Trophoblast cell (in vitro differentiated cells and primary cell): ENCODE measurements around the gene TDRD12.

Experiments
- DNase-seq, 2 donors: peaks; one replicate each; pipeline ENCODE4 v3.0.0-alpha.2; 2016
- H2AFZ ChIP-seq: 2 replicates; pipeline ENCODE4 v1.6.1; 2013; ENCODE audit warnings: low read length, moderate library complexity, mild to moderate bottlenecking; ENCODE audit not compliant: insufficient read depth, poor library complexity
- H2AK5ac ChIP-seq: 2 replicates; pipeline ENCODE4 v1.6.1; 2013; ENCODE audit warnings: mild to moderate bottlenecking, low read length
- H2BK120ac ChIP-seq: 2 replicates; pipeline ENCODE4 v1.6.1; 2013; ENCODE audit warnings: low read length, mild to moderate bottlenecking, moderate library complexity; ENCODE audit not compliant: insufficient read depth, poor library complexity
- H2BK12ac ChIP-seq: 2 replicates; pipeline ENCODE4 v1.6.1; 2013; ENCODE audit warnings: mild to moderate bottlenecking, low read length, moderate library complexity
- H2BK5ac ChIP-seq: 2 replicates; pipeline ENCODE4 v1.6.1; 2013; ENCODE audit warnings: low read length, low read depth, moderate library complexity, mild to moderate bottlenecking; ENCODE audit not compliant: poor library complexity
- H3K14ac ChIP-seq: 2 replicates; pipeline ENCODE4 v1.6.1; 2013; ENCODE audit warnings: mild to moderate bottlenecking, low read length
- H3K18ac ChIP-seq: 2 replicates; pipeline ENCODE4 v1.6.1; 2013; ENCODE audit warnings: mild to moderate bottlenecking, low read length
- H3K23ac ChIP-seq: 2 replicates; pipeline ENCODE4 v1.6.1; 2013; ENCODE audit warnings: low read length
- H3K27ac ChIP-seq: 2 replicates; pipeline ENCODE4 v1.5.1; 2013; ENCODE audit warnings: low read depth, mild to moderate bottlenecking, inconsistent platforms, low read length, moderate library complexity
- H3K27me3 ChIP-seq: 2 replicates; pipeline ENCODE4 v1.6.1; 2013; ENCODE audit warnings: inconsistent platforms, mild to moderate bottlenecking, low read length, moderate library complexity; ENCODE audit not compliant: insufficient read depth
- H3K36me3 ChIP-seq, 2 experiments: 1 replicate in 1 of 2; 2 replicates in 1 of 2; pipeline ENCODE4 v1.6.1; 2013; ENCODE audit warnings: low read length in 2 of 2, mild to moderate bottlenecking in 2 of 2, moderate library complexity in 1 of 2; ENCODE audit not compliant: insufficient read depth in 2 of 2, control insufficient read depth in 1 of 2
- H3K4ac ChIP-seq: 2 replicates; pipeline ENCODE4 v1.6.1; 2013; ENCODE audit warnings: low read depth, mild to moderate bottlenecking, low read length, moderate library complexity
- H3K4me1 ChIP-seq, 2 experiments: 1 replicate in 1 of 2; 2 replicates in 1 of 2; pipeline ENCODE4 v1.6.1; 2013; ENCODE audit warnings: low read length in 2 of 2, mild to moderate bottlenecking in 2 of 2, moderate library complexity in 1 of 2; ENCODE audit not compliant: insufficient read depth in 2 of 2, control insufficient read depth in 1 of 2
- H3K4me2 ChIP-seq: 2 replicates; pipeline ENCODE4 v1.6.1; 2013; ENCODE audit warnings: inconsistent platforms, mild to moderate bottlenecking, low read length, moderate library complexity
- H3K4me3 ChIP-seq: 2 replicates; pipeline ENCODE4 v1.5.1; 2013; ENCODE audit warnings: mild to moderate bottlenecking, low read depth, low read length, inconsistent platforms
- H3K79me1 ChIP-seq: one replicate; pipeline ENCODE4 v1.6.1; 2013; ENCODE audit warnings: low read length
- H3K79me2 ChIP-seq: 2 replicates; pipeline ENCODE4 v1.6.1; 2013; ENCODE audit warnings: low read length, mild to moderate bottlenecking; ENCODE audit not compliant: control insufficient read depth, insufficient read depth, poor library complexity
- H3K9ac ChIP-seq: 2 replicates; pipeline ENCODE4 v1.6.1; 2013; ENCODE audit warnings: mild to moderate bottlenecking, low read length
- H3K9me3 ChIP-seq: 2 replicates; pipeline ENCODE4 v1.6.1; 2013; ENCODE audit warnings: low read depth, mild to moderate bottlenecking, control low read depth, inconsistent platforms, low read length; ENCODE audit not compliant: insufficient read depth
- H4K12ac ChIP-seq: 2 replicates; pipeline ENCODE4 v1.6.1; 2013; ENCODE audit warnings: low read depth, mild to moderate bottlenecking, low read length, moderate library complexity
- H4K8ac ChIP-seq: 2 replicates; pipeline ENCODE4 v1.6.1; 2013; ENCODE audit warnings: low read depth, mild to moderate bottlenecking, low read length, moderate library complexity
- H4K91ac ChIP-seq: one replicate; pipeline ENCODE4 v1.6.1; 2013; ENCODE audit warnings: low read depth, mild to moderate bottlenecking, low read length, moderate library complexity
- WGBS: extraction: QIAGEN DNeasy Blood & Tissue Kit; methylation state at CpG from one replicate; pipeline ENCODE4 v1.1.7; 2013; ENCODE audit warnings: missing lambda C conversion rate; ENCODE audit not compliant: insufficient read length, insufficient coverage; ENCODE audit errors: extremely low coverage; 5-methylcytosine and 5-hydroxymethylcytosine counted together

TDRD12 gene

GRCh38 chr19:32858559-32858958, 139.0 kb downstream of the TDRD12 start:
- H3K4me1 ChIP-seq, result no peaks in the 10 kb centered on the region
- no peak overlapping the region for H2AK5ac ChIP-seq
- no peaks in the 10 kb centered on the region for H3K27me3 ChIP-seq
- H2BK5ac ChIP-seq, result no peak overlapping the region
- H4K12ac ChIP-seq, result no peak overlapping the region
- H3K9me3 ChIP-seq, result peaks cover 2% of the 10 kb centered on the region
- H3K9ac ChIP-seq, result no peak overlapping the region
- no peak overlapping the region for H3K23ac ChIP-seq
- H3K4me2 ChIP-seq, result no peak overlapping the region
- no peak overlapping the region for H3K27ac ChIP-seq
- H4K8ac ChIP-seq, result no peak overlapping the region
- no peak overlapping the region for H3K18ac ChIP-seq
- H3K36me3 ChIP-seq, result no peaks in the 10 kb centered on the region
- DNase-seq, result no peak
- no peaks in the 10 kb centered on the region for H3K79me2 ChIP-seq
- H2BK120ac ChIP-seq, result no peak overlapping the region
- H4K91ac ChIP-seq, result no peak overlapping the region
- H3K4me3 ChIP-seq, result no peak overlapping the region
- no CpG with 5 or more reads among the region's 10 CpGs for WGBS
- H3K79me1 ChIP-seq, result no peaks in the 10 kb centered on the region
- H3K4ac ChIP-seq, result no peak overlapping the region
- H2BK12ac ChIP-seq, result no peak overlapping the region
- no peak overlapping the region for H3K14ac ChIP-seq
- H2AFZ ChIP-seq, result no peak overlapping the region

GRCh38 chr19:32859591-32859990, 140.0 kb downstream of the TDRD12 start:
- H4K91ac ChIP-seq, result no peak overlapping the region
- no peak overlapping the region for H2BK120ac ChIP-seq
- no peaks in the 10 kb centered on the region for H3K4me1 ChIP-seq
- no peak overlapping the region for H3K9ac ChIP-seq
- no peak overlapping the region for H3K4me2 ChIP-seq
- no peak overlapping the region for H2BK5ac ChIP-seq
- H3K18ac ChIP-seq, result no peak overlapping the region
- DNase-seq, result no peak
- no peak overlapping the region for H3K4me3 ChIP-seq
- no CpG with 5 or more reads among the region's 19 CpGs for WGBS
- H3K4ac ChIP-seq, result no peak overlapping the region
- no peak overlapping the region for H4K8ac ChIP-seq
- H2BK12ac ChIP-seq, result no peak overlapping the region
- H3K14ac ChIP-seq, result no peak overlapping the region
- no peaks in the 10 kb centered on the region for H3K79me1 ChIP-seq
- H3K23ac ChIP-seq, result no peak overlapping the region
- H3K27ac ChIP-seq, result no peak overlapping the region
- H3K9me3 ChIP-seq, result peaks cover 2% of the 10 kb centered on the region
- no peaks in the 10 kb centered on the region for H3K27me3 ChIP-seq
- no peaks in the 10 kb centered on the region for H3K79me2 ChIP-seq
- H2AFZ ChIP-seq, result no peak overlapping the region
- H4K12ac ChIP-seq, result no peak overlapping the region
- H2AK5ac ChIP-seq, result no peak overlapping the region
- H3K36me3 ChIP-seq, result no peaks in the 10 kb centered on the region

GRCh38 chr19:32861596-32861995, 142.0 kb downstream of the TDRD12 start:
- no peaks in the 10 kb centered on the region for H3K36me3 ChIP-seq
- H4K8ac ChIP-seq, result no peak overlapping the region
- no peak overlapping the region for H3K23ac ChIP-seq
- H3K4me1 ChIP-seq, result no peaks in the 10 kb centered on the region
- no peak overlapping the region for H2AFZ ChIP-seq
- H3K79me1 ChIP-seq, result no peaks in the 10 kb centered on the region
- no peaks in the 10 kb centered on the region for H3K27me3 ChIP-seq
- no peak for DNase-seq
- no peak overlapping the region for H3K9ac ChIP-seq
- H3K4ac ChIP-seq, result no peak overlapping the region
- no peak overlapping the region for H2AK5ac ChIP-seq
- H2BK12ac ChIP-seq, result no peak overlapping the region
- no peak overlapping the region for H3K14ac ChIP-seq
- no CpG with 5 or more reads among the region's 3 CpGs for WGBS
- H3K9me3 ChIP-seq, result peaks cover 2% of the 10 kb centered on the region
- H3K18ac ChIP-seq, result no peak overlapping the region
- no peak overlapping the region for H4K12ac ChIP-seq
- no peak overlapping the region for H3K4me2 ChIP-seq
- no peak overlapping the region for H2BK5ac ChIP-seq
- H4K91ac ChIP-seq, result no peak overlapping the region
- no peaks in the 10 kb centered on the region for H3K79me2 ChIP-seq
- H2BK120ac ChIP-seq, result no peak overlapping the region
- no peak overlapping the region for H3K27ac ChIP-seq
- no peak overlapping the region for H3K4me3 ChIP-seq

- H3K14ac ChIP-seq, result no peak overlapping the region
- H3K4me1 ChIP-seq, result no peaks in the 10 kb centered on the region
- no peak overlapping the region for H2AFZ ChIP-seq
- no peaks in the 10 kb centered on the region for H3K36me3 ChIP-seq
- H3K4me2 ChIP-seq, result no peak overlapping the region
- no peak overlapping the region for H3K27ac ChIP-seq
- H2BK5ac ChIP-seq, result no peak overlapping the region
- H3K79me1 ChIP-seq, result no peaks in the 10 kb centered on the region
- no peak overlapping the region for H3K18ac ChIP-seq
- no CpG with 5 or more reads among the region's 19 CpGs for WGBS
- H3K27me3 ChIP-seq, result no peaks in the 10 kb centered on the region
- no peaks in the 10 kb centered on the region for H3K79me2 ChIP-seq
- H3K9me3 ChIP-seq, result peaks cover 2% of the 10 kb centered on the region
- no peak overlapping the region for H4K91ac ChIP-seq
- H3K4ac ChIP-seq, result no peak overlapping the region
- no peak overlapping the region for H2AK5ac ChIP-seq
- H4K12ac ChIP-seq, result no peak overlapping the region
- no peak overlapping the region for H3K23ac ChIP-seq
- no peak overlapping the region for H2BK120ac ChIP-seq
- H4K8ac ChIP-seq, result no peak overlapping the region
- H3K4me3 ChIP-seq, result no peak overlapping the region
- no peak overlapping the region for H2BK12ac ChIP-seq
- DNase-seq, result no peak
- no peak overlapping the region for H3K9ac ChIP-seq
Measured at GRCh38 chr19:32862173-32862572, 142.6 kb downstream of the TDRD12 start.
